HG02970 (cell line): ENCODE measurements around the gene C10orf62.
A peak's percentile ranks its signal among the peaks of the same experiment; 100 is the strongest.
"Not testable (repeated sequence)": the region's sequence is repeated elsewhere in the genome, so short reads cannot be mapped to it uniquely, and the experiment has no call there.

Experiments used
- ATAC-seq: cut with Tn5 transposase; IDR thresholded peaks from one replicate; pipeline ENCODE4 v1.9.1; 2021; ENCODE audit warnings: mild to moderate bottlenecking, moderate library complexity, moderate number of reproducible peaks; ENCODE audit not compliant: unreplicated experiment, low FRiP score

The C10orf62 gene

GRCh38 chr10:97618285-97618684, 28.8 kb downstream of the C10orf62 start:
- ATAC-seq: no peak

GRCh38 chr10:97618733-97619132, 29.2 kb downstream of the C10orf62 start:
- no peak for ATAC-seq

GRCh38 chr10:97623277-97623676, 33.8 kb downstream of the C10orf62 start:
- no peak for ATAC-seq

GRCh38 chr10:97627731-97628130, 38.2 kb downstream of the C10orf62 start:
- ATAC-seq: no peak

- no peak for ATAC-seq
Measured at GRCh38 chr10:97628228-97628627, 38.7 kb downstream of the C10orf62 start.

- no peak for ATAC-seq
Measured at GRCh38 chr10:97629289-97629688, 39.8 kb downstream of the C10orf62 start.

- ATAC-seq: no peak
Measured at GRCh38 chr10:97631098-97631497, 41.6 kb downstream of the C10orf62 start.

- ATAC-seq: peak; percentile 93
Measured at GRCh38 chr10:97632949-97633884, 43.7 kb downstream of the C10orf62 start, which contains the start of gene MORN4. Gene MORN4 (minus strand): TSS chr10:97633500. CDS start chr10:97619653, 13,847 bp downstream.

GRCh38 chr10:97633921-97634320, 44.4 kb downstream of the C10orf62 start:
- no peak for ATAC-seq

- no peak for ATAC-seq
Measured at GRCh38 chr10:97635577-97635976, 46.1 kb downstream of the C10orf62 start.

- not testable (repeated sequence) for ATAC-seq
Measured at GRCh38 chr10:97639090-97639489, 49.6 kb downstream of the C10orf62 start.

GRCh38 chr10:97640174-97640867, 50.8 kb downstream of the C10orf62 start, which contains the start of gene PI4K2A:
Gene PI4K2A (plus strand): TSS chr10:97640671. CDS start chr10:97640743, 72 bp downstream.
- peak; percentile 97 for ATAC-seq
